Measurements from ENCODE around the gene IP6K1.
"Not testable (repeated sequence)": the region's sequence is repeated elsewhere in the genome, so short reads cannot be mapped to it uniquely, and the experiment has no call there.

- not testable (repeated sequence) for TF ChIP-seq CTCF (IDR thresholded peaks at IDR 0.05; ENCODE audit: borderline replicate concordance, extremely low read depth, low read length, poor library complexity, severe bottlenecking); EZH2 (IDR thresholded peaks at IDR 0.05; ENCODE audit: borderline replicate concordance, low read depth, low read length, severe bottlenecking)
These were observed 100.0 kb downstream of the IP6K1 start for GRCh38 chr3:49686346-49686745.
